OCI-LY1 (cell line): ENCODE results near the gene URB2.

Source experiments
- H2AFZ ChIP-seq: fragments of 200-600 bp; sonication (generic), shearing (Covaris generic); 2 replicates; pipeline ENCODE4 v1.6.0; 2014; ENCODE audit warnings: antibody characterized with exemption, mild to moderate bottlenecking, low read length
- H3F3A ChIP-seq: fragments of 200-600 bp; sonication (generic), shearing (Covaris generic); 2 replicates; pipeline ENCODE4 v1.6.0; 2014; ENCODE audit warnings: mild to moderate bottlenecking, antibody characterized with exemption, low read length, moderate library complexity; ENCODE audit not compliant: insufficient read depth
- H3K27ac ChIP-seq: fragments of 200-600 bp; sonication (generic); 2 replicates; pipeline ENCODE4 v1.5.1; 2014; ENCODE audit warnings: low read length, mixed run types, mild to moderate bottlenecking, low read depth; ENCODE audit not compliant: poor library complexity, severe bottlenecking
- H3K27me3 ChIP-seq: fragments of 200-600 bp; sonication (generic); 2 replicates; pipeline ENCODE4 v1.6.0; 2014; ENCODE audit warnings: antibody characterized with exemption, mild to moderate bottlenecking, low read length, moderate library complexity; ENCODE audit not compliant: insufficient read depth
- H3K36me3 ChIP-seq: fragments of 200-600 bp; sonication (generic); 2 replicates; pipeline ENCODE4 v1.6.1; 2014; ENCODE audit warnings: mild to moderate bottlenecking, antibody characterized with exemption, low read length, moderate library complexity, mixed read lengths; ENCODE audit not compliant: insufficient read depth
- H3K4me1 ChIP-seq: fragments of 200-600 bp; sonication (generic); 2 replicates; pipeline ENCODE4 v1.5.1; 2014; ENCODE audit warnings: mild to moderate bottlenecking, low read length, moderate library complexity; ENCODE audit not compliant: insufficient read depth, severe bottlenecking
- H3K4me2 ChIP-seq: fragments of 200-600 bp; sonication (generic), shearing (Covaris generic); 2 replicates; pipeline ENCODE4 v1.6.1; 2014; ENCODE audit warnings: low read length
- H3K4me3 ChIP-seq: fragments of 200-600 bp; sonication (generic); 2 replicates; pipeline ENCODE4 v1.5.1; 2014; ENCODE audit warnings: low read length, low read depth, mild to moderate bottlenecking, mixed read lengths; ENCODE audit not compliant: poor library complexity, severe bottlenecking
- H3K79me2 ChIP-seq: fragments of 200-600 bp; shearing (Covaris generic); 2 replicates; pipeline ENCODE4 v1.6.1; 2016; ENCODE audit warnings: mixed run types, low read length, mixed read lengths; ENCODE audit not compliant: insufficient read depth
- H3K9ac ChIP-seq: fragments of 200-600 bp; sonication (generic), shearing (Covaris generic); 2 replicates; pipeline ENCODE4 v1.6.1; 2014; ENCODE audit warnings: mild to moderate bottlenecking, low read length, mixed read lengths
- H3K9me2 ChIP-seq: fragments of 200-600 bp; sonication (generic), shearing (Covaris generic); 2 replicates; pipeline ENCODE4 v1.6.1; 2014; ENCODE audit warnings: low read depth, mild to moderate bottlenecking, low read length, mixed read lengths
- H3K9me3 ChIP-seq: fragments of 200-600 bp; shearing (Covaris generic); 2 replicates; pipeline ENCODE4 v1.6.1; 2014; ENCODE audit warnings: low read length, mixed read lengths
- H4K20me1 ChIP-seq: fragments of 200-600 bp; sonication (generic), shearing (Covaris generic); 2 replicates; pipeline ENCODE4 v1.6.0; 2016; ENCODE audit warnings: mild to moderate bottlenecking, low read length; ENCODE audit not compliant: insufficient read depth
- EZH2 ChIP-seq: fragments of 200-600 bp; sonication (generic), shearing (Covaris generic); IDR thresholded peaks from 2 replicates; pipeline ENCODE4 v1.8.0; 2017; ENCODE audit warnings: borderline replicate concordance, mixed run types, mild to moderate bottlenecking, antibody characterized with exemption, low read length, moderate library complexity, mixed read lengths
- TF ChIP-seq, protein P1 (sequence below): fragments of 200-600 bp; sonication (generic), shearing (Covaris generic); IDR thresholded peaks from 2 replicates; pipeline ENCODE4 v1.5.1; 2017; ENCODE audit warnings: mild to moderate bottlenecking, antibody characterized with exemption, low read length, moderate library complexity, mixed read lengths

Gene URB2

DNA sequence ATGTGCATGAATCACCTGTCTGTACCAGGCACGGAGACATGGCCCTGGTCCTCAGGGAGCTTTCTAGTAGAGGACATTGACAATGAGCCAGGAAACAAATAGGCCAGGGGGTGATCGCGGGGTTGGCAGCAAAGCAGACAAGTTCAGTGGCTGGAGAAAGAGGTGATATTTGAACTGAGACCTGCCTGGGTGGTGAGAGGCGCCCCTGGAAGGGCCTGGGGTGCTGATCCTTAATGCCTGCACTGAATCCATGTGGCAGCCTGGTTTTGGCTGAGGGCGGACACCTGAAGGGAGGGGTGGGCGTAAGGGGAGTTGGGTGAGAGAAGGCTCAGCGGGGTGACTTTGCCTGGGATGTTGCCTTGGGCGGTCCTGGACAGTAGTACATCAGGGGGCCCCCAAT, 35.9 kb downstream of the URB2 start:
- Histone ChIP-seq H3K4me3 (no peak overlapping the region), H3K9me3 (no peaks in the 10 kb centered on the region), H4K20me1 (no peaks in the 10 kb centered on the region), H2AFZ (no peak overlapping the region), H3K79me2 (no peaks in the 10 kb centered on the region), H3K36me3 (peaks cover 59% of the 10 kb centered on the region), H3K27me3 (no peaks in the 10 kb centered on the region), H3K9me2 (no peaks in the 10 kb centered on the region), H3K4me2 (no peak overlapping the region), H3F3A (no peaks in the 10 kb centered on the region; the same call in 1 of the 2 replicates), H3K27ac (no peak overlapping the region), H3K4me1 (peaks cover 25% of the 10 kb centered on the region), H3K9ac (no peak overlapping the region)
- TF ChIP-seq, protein P1, sequence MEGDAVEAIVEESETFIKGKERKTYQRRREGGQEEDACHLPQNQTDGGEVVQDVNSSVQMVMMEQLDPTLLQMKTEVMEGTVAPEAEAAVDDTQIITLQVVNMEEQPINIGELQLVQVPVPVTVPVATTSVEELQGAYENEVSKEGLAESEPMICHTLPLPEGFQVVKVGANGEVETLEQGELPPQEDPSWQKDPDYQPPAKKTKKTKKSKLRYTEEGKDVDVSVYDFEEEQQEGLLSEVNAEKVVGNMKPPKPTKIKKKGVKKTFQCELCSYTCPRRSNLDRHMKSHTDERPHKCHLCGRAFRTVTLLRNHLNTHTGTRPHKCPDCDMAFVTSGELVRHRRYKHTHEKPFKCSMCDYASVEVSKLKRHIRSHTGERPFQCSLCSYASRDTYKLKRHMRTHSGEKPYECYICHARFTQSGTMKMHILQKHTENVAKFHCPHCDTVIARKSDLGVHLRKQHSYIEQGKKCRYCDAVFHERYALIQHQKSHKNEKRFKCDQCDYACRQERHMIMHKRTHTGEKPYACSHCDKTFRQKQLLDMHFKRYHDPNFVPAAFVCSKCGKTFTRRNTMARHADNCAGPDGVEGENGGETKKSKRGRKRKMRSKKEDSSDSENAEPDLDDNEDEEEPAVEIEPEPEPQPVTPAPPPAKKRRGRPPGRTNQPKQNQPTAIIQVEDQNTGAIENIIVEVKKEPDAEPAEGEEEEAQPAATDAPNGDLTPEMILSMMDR: no peak
- no peak for TF ChIP-seq EZH2

DNA sequence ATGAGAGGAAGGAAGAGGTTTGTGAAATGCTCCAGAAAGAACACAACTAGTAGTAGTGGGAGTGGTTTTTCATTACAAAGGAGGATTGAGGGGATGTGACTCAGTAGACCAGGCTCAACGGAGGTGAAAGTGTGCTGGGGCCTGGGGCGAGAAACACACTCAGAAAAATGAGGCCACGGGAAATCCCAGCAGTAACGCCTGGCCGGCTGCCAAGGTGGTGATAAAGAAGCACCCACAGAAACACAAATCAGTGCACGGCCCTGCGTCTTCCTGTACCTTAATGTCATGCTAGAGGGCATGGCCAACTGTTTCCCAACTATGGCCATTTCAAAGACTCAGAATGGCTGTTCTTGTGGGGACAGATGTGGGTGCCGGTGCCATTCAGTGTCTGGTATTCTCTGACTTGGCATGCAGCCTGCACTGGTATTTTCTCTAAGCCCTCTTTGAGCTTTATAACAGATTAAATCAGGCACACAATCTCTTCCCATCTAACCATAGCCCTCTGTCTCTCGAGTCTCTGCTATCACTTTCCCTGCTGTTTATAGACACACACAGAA, 38.2 kb downstream of the URB2 start:
- Histone ChIP-seq H3K9me2 (no peaks in the 10 kb centered on the region), H3F3A (no peaks in the 10 kb centered on the region), H3K4me2 (no peak overlapping the region), H3K4me3 (no peak overlapping the region), H4K20me1 (no peaks in the 10 kb centered on the region), H3K36me3 (peaks cover 45% of the 10 kb centered on the region), H3K79me2 (no peaks in the 10 kb centered on the region), H2AFZ (no peak overlapping the region), H3K4me1 (peaks cover 31% of the 10 kb centered on the region), H3K9me3 (no peaks in the 10 kb centered on the region), H3K9ac (no peak overlapping the region), H3K27ac (no peak overlapping the region), H3K27me3 (no peaks in the 10 kb centered on the region)
- TF ChIP-seq EZH2: no peak
- TF ChIP-seq, protein P1: no peak

DNA sequence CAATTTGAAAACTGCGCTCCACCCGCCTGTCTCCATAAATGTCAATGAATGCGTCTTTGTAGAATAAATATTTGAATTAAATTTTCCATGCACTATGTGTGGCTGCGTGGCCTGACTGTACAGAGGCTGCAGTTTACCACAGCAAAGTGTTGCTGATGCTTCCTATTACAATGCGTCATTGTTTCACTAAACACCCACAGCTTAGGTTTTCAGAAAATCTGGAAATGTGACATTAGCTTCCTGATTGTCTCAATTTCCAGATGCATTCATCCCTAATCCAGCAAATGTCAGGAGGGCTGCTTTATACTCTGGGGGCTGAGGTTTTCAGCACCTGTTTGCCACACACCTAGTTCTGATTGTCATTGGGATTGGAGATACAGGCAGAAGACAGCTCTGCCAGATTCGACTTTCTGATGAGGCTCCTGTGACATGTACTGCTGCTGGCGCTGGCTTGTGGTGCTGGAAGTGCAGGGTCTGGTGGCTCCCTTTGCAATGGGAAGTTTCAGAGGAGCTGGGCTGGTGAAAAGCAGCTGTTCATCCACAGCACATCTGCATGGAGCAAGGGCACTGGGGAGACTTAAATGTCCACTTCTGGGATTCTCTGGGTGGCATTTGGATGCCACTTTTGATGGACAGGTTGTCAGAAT, 40.0 kb downstream of the URB2 start:
- H3K4me1 ChIP-seq: peaks cover 28% of the 10 kb centered on the region
- H3K27ac ChIP-seq: no peak overlapping the region
- peaks cover 29% of the 10 kb centered on the region for H3K36me3 ChIP-seq
- no peaks in the 10 kb centered on the region for H3K27me3 ChIP-seq
- H3K4me3 ChIP-seq: no peak overlapping the region
- H3K9me3 ChIP-seq: no peaks in the 10 kb centered on the region
- H3K79me2 ChIP-seq: no peaks in the 10 kb centered on the region
- no peak overlapping the region for H3K9ac ChIP-seq
- H4K20me1 ChIP-seq: no peaks in the 10 kb centered on the region
- no peak overlapping the region for H3K4me2 ChIP-seq
- no peaks in the 10 kb centered on the region for H3K9me2 ChIP-seq
- TF ChIP-seq, protein P1: no peak
- no peak for TF ChIP-seq EZH2
- no peaks in the 10 kb centered on the region for H3F3A ChIP-seq
- no peak overlapping the region for H2AFZ ChIP-seq
